ENCODE measurements around the gene DNAAF1. TPM values are rescaled to one million over a fixed set of nuclear protein-coding genes. Genes with fewer than 3 reads are reported as not detected.

The DNAAF1 gene
- total and polyA plus RNA-seq, 2 donors (not counting 3 experiments of a cell fraction or from before 2014, with no cell fraction given) = 0.01 TPM; not detected in 1

DNA sequence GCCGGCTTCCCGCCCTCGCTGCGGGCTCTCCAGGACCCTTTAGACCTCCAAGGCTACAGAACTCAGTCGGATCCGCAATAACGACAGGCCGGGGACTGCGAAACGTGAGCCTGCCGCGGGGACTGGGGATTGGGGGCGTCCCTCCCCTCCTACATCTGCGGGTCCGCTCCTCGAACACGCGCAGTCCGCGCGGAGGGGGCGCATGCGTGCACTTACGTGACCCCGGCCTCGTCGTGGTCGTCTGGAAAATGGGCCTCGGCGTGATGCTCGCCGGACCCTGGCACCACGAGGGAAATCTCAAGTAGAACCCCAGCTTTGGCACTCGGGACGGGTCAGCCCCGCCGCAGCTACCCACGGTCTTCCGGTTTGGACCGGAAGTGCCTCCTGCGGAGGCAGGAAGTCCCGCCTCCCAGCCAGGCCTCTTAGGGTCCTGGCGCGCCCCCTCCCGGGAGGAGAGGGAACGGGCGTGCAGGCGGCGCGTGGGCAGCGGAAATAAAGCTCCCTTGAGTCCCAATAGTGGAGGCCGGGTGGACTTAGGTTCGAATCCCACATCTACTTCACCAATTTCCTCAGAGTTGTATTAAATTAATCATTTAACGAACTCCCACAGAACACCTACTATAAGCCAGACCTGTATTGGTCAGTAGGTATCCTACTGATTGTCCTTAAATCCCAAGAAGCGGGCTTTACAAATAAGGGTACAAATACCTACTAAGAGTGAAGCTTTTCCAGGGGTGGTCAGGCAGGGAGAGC, 41.8 kb downstream of the DNAAF1 start, which contains the start of gene TAF1C:
TSS of gene TAF1C (minus strand) at position 373 of the 753 bp plus-strand sequence. CDS start 2,069 bp downstream, outside the sequence.
- Histone ChIP-seq H3K9ac (replicated peaks; ENCODE audit: extremely low read depth, insufficient read depth, low read length) (peak within 1 kb of the TSS; percentile 86), H3K4me2 (ENCODE audit: insufficient read depth, low read length) (peak within 1 kb of the TSS; percentile 33), H3K9me3 (replicated peaks; ENCODE audit: control insufficient read depth, insufficient read depth, low read length) (no peaks in the 10 kb centered on the region), H3K79me2 (ENCODE audit: control insufficient read depth, insufficient read depth, low read length) (peaks cover 23% of the 10 kb centered on the region), H3K27ac (ENCODE audit: insufficient read depth, low read depth, low read length) (peak within 1 kb of the TSS; percentile 35), H3K4me3 (replicated peaks in 1 of 3; ENCODE audit: insufficient read depth in 1 of 3, low read depth in 1 of 3, low read length in 3 of 3) (peak within 1 kb of the TSS; percentile 76 to 95 (median 86)), H3K36me3 (ENCODE audit: control insufficient read depth in 2 of 2, extremely low read depth in 1 of 2, insufficient read depth in 2 of 2, low read length in 2 of 2) (peaks cover 3 to 16% of the 10 kb centered on the region in 2 experiments), H3K4me1 (ENCODE audit: control insufficient read depth, extremely low read depth, insufficient read depth, low read length) (peaks cover 17% of the 10 kb centered on the region), H3K27me3 (ENCODE audit: control insufficient read depth in 2 of 2, insufficient read depth in 2 of 2, low read length in 2 of 2) (no peaks in the 10 kb centered on the region), H3K9me1 (replicated peaks; ENCODE audit: control insufficient read depth, extremely low read depth, insufficient read depth, low read length) (no peaks in the 10 kb centered on the region), H4K20me1 (replicated peaks; ENCODE audit: control insufficient read depth, extremely low read depth, insufficient read depth, low read length) (no peaks in the 10 kb centered on the region), H2AFZ (ENCODE audit: low read depth, low read length) (peak within 1 kb of the TSS; percentile 100)
- FAIRE-seq = peak; percentile 94
- intact Hi-C loops (cut with micrococcal nuclease) = loop anchor here (1.0 to 5.0 kb wide), 5 partner anchors 10 to 234 kb away; partner anchors contain the start of genes MBTPS1 and OSGIN1
- TF ChIP-seq, protein P1, sequence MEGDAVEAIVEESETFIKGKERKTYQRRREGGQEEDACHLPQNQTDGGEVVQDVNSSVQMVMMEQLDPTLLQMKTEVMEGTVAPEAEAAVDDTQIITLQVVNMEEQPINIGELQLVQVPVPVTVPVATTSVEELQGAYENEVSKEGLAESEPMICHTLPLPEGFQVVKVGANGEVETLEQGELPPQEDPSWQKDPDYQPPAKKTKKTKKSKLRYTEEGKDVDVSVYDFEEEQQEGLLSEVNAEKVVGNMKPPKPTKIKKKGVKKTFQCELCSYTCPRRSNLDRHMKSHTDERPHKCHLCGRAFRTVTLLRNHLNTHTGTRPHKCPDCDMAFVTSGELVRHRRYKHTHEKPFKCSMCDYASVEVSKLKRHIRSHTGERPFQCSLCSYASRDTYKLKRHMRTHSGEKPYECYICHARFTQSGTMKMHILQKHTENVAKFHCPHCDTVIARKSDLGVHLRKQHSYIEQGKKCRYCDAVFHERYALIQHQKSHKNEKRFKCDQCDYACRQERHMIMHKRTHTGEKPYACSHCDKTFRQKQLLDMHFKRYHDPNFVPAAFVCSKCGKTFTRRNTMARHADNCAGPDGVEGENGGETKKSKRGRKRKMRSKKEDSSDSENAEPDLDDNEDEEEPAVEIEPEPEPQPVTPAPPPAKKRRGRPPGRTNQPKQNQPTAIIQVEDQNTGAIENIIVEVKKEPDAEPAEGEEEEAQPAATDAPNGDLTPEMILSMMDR (IDR thresholded peaks at IDR 0.05; ENCODE audit: extremely low read depth in 1 of 2, insufficient read depth in 1 of 2, low read depth in 1 of 2, low read length in 2 of 2) = peak; percentile 98 to 99
- TF ChIP-seq POLR2AphosphoS5 (IDR thresholded peaks at IDR 0.05; ENCODE audit: insufficient read depth, low read depth, low read length) = peak; percentile 77
- TF ChIP-seq MYC (IDR thresholded peaks at IDR 0.05; ENCODE audit: low read depth, low read length) = no peak
- TF ChIP-seq, protein P2, sequence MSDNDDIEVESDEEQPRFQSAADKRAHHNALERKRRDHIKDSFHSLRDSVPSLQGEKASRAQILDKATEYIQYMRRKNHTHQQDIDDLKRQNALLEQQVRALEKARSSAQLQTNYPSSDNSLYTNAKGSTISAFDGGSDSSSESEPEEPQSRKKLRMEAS (IDR thresholded peaks at IDR 0.05; ENCODE audit: insufficient read depth, insufficient read length) = peak; percentile 16
- no peak for TF ChIP-seq GATA2 (IDR thresholded peaks at IDR 0.05; ENCODE audit: insufficient read depth, insufficient read length, low read depth, low read length)
- TF ChIP-seq EZH2 (IDR thresholded peaks at IDR 0.05; ENCODE audit: borderline replicate concordance, low read depth, low read length, severe bottlenecking) = no peak
- TF ChIP-seq POLR2A (IDR thresholded peaks at IDR 0.05; ENCODE audit: low read depth, low read length) = peak; percentile 61
- ChIA-PET POLR2A (interaction anchor here (0.6 to 1.1 kb wide), 2 partner anchors 70 to 356 kb away, joined by 5 to 8 read pairs; partner anchors contain the start of gene MBTPS1), CTCF (interaction anchor here (0.5 to 2.2 kb wide), 50 partner anchors 8 to 363 kb away, joined by 3 to 29 read pairs (median 5); partner anchors contain the start of genes DNAAF1, HSDL1, MBTPS1 and OSGIN1)
- BruUV-seq (replicated peaks) = TSS peak; percentile 47
- DNase-seq (ENCODE audit: low read depth, low spot score) = peak; percentile 94
- dilution Hi-C loops (cut with MboI; ENCODE audit: extremely low pct_ligation_motif_present, low sequenced_read_pairs) = no loop called here
